Activated T-cell treated with anti-CD3 and anti-CD28 coated beads, Interleukin-2, amount 50 U/mL, for 1 hour (primary cell): ENCODE results near the gene APOB.

Source experiments
- DNase-seq: peaks from one replicate; pipeline ENCODE4 v3.0.0-alpha.2; 2020

The APOB gene

DNA sequence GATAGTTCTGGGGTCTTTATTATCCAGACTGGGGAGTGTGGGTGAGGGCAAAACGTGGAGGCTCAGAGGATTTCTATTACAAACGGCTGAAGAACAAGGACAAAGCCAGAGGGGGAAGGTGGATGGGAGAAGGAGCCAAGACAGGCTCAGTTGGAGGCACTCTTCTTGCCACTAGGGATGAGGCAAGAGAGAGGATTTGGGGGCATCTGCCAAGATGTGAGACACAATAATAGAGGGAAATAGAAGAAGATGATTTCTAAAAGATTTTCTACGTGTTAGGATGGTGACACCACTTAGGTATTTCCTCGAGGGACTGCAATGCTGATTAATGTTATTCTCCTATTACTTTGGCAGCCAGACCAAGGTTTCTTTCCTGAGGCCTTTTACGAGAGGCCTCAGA, 71.8 kb downstream of the APOB start:
- DNase-seq: no peak

- DNase-seq: no peak
Observed at GRCh38 chr2:20970068-20970467, 73.8 kb downstream of the APOB start.

DNA sequence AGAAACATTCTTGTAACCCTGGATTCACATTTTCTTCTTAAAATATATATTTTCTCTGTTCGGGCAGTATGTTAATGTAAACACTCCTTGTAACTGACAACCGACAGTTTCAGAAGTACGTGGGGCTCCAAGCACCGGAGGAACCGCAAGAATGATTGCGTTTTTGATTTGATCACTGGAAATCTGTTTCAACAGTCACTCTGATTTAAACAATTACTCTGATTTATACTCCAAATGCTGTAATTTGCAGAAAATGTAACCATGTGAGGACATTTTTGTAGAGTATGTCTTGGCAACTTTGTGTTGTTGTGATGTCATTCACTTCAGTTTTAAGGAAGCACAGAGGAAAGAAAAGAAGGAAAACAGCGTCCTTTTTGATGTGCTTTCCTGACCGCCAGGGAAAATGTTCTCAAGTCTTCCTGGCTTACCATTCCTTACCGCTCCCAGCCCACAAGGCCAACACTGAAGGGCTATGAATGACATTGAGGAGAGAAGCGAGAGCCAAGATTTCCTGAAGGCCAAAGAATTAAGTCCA, 77.7 kb downstream of the APOB start:
- no peak for DNase-seq

- DNase-seq: no peak
Observed at GRCh38 chr2:20965221-20965620, 78.7 kb downstream of the APOB start.

- no peak for DNase-seq
Observed at GRCh38 chr2:20963867-20964266, 80.0 kb downstream of the APOB start.

DNA sequence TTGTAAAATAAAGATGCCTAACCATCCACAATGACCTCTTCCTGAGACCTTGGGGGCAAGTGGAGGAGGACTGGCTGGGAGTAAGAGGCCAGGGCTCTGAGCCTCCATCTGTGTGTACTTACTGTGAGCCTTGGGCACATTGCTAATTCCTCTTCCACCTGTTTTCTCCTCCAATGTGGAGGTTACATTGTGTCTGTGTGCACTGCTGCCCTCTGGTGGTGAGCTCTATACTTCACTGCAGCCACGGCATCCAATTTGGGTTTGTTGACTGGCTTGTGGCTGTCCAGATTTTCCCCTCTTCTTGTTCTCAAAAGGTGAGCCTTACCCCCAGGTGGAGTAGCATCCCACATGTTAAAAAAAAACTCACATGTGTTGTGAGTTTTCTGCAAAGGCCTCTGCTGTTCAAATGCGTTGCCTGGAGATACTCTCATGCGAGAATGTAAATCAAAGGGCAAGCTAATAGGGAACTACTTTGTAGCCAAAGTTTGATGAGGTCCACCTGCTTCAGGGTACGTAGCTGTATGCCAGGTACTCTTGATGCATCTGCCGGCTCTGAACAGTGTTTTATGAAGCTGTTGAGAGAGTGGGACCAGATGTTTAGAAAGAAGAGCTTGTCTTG, 80.8 kb downstream of the APOB start:
- peak; percentile 66 for DNase-seq

DNA sequence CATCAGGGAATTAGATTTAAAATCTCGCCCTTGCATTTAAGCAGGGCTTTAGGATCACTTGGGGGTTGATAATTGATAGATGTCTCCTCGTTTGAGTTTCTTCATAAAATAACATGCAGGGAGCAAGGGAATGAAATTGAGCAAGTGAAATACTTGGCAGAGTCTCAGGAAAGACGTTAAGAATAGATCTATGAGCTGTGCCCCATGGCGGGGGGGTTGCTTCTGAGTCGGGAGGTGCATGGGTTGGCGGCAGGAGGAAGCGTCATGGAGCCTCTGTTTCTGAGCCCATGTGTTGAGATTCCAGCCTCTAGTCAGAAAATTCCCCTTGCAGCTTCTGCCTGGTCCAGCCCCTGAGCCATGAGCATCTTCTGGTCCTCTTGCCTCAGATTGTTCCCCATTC, 82.0 kb downstream of the APOB start:
- no peak for DNase-seq

DNA sequence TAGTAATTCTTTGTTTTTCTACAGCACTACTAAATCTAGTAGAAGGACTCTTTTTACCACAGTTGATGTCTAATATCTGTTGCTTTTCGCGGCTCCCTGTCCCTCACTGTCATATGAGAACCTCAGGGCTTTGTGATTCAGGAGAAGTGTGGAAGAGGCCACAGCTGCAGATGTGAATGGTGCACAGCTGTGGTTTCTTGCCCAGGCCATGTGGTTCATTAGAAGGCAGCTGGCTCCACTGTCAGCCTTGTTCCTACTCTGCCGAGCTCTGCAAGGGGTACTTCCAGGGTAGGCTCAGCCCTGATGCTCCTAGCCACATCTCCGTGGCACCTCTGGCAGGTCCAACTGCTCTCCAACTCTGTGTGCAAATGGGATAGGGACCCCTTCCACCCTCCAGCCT, 83.9 kb downstream of the APOB start:
- no peak for DNase-seq

DNA sequence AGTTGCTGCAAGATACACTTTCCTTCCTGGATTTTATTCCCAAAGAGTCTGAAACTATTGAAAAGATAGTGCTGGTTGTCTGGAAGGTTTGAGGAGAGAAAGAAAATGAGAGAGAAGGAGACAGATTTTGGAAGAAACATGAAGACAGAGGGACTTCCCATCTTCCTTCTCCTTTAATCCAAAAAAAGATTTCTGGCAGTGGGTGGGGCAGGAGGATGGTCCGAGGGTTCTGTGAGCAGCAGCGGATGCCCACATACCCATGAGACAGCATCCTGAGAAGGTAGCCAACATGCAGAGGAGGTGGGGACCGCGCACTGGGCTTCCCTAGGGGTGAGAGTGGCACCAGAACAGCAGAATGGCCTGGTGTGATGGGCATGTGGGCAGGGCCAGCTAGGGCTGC, 84.6 kb downstream of the APOB start:
- no peak for DNase-seq

DNA sequence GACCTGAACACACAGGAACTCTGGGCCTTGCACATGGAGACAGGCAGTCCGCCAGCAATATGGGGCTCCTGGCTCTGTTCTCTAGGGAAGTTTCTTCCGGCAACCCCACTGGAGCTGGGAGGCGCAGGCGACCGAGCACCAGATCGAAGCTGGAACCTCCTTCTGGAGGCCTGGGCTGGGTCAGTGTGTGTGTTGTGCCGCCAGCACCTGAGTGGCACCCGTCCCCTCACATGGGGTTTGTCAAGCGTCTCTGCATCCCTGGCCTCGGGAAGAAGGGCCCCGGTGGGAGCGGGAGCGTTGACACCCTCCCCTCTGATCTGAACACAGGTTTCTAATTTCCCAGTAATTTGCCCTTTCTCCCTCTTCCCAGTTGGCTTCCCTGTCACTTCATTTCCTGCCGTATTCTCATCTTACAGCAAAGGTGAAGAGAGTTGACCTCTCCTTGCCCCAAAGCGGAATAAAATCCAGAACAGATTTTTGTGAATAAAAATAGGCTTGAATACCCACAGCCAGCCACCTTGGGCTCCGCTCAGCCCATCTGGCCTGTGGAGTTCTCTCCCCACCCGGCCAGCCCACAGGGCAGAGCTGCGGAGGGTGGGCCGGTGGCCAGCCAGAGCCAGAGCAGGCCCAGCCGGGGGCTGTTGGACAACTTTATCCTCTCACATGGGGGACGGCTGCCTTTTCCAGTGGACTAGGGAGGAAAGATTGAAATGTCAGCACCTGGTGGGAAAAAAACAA, 85.9 kb downstream of the APOB start:
- no peak for DNase-seq

DNA sequence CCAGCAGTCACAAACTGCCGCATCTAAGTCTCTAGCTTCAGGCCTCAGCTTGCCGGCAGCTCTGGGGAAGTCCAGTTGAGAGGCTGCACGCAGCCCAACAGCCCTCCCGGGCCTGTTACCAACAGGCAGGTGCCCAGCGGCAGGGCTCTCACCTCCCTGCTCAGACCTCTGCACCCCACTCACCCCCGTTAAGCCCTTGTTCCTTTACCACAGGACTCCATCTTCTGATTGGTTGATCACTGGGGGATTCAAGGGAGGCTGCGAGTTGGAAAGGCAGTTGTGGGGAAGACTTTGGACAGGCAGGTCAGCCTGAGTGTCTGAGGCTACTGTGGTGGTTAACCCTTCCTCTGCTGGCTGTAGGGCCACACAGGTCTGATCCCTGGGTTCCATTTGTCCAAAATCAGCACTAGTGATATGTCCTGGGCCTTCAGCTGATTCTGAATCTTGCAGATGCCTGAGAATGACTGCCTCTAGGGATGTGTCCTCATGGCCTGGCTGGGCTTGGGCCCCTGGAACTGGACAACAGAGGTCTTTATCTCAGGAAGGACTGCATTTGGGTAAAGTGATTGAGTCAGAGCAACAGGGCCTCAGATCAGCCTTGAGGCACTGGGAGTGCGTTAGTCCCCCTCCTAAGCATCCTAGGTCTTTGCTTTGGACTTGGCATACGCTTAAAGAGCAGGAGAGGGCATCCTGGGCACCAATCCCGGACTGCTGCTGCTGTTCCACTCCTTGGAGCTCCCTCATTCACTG, 88.4 kb downstream of the APOB start:
- no peak for DNase-seq

GRCh38 chr2:20953146-20953824, 90.6 kb downstream of the APOB start:
- no peak for DNase-seq
